GM18873 (cell line): Measurements from ENCODE around the gene PCDH9.
"Not testable (repeated sequence)": the region's sequence is repeated elsewhere in the genome, so short reads cannot be mapped to it uniquely, and the experiment has no call there.

Experiments
- ATAC-seq: cut with Tn5 transposase; IDR thresholded peaks from one replicate; pipeline ENCODE4 v1.9.1; 2021; ENCODE audit warnings: mild to moderate bottlenecking, moderate library complexity, moderate number of reproducible peaks; ENCODE audit not compliant: unreplicated experiment, low FRiP score

Gene PCDH9

DNA sequence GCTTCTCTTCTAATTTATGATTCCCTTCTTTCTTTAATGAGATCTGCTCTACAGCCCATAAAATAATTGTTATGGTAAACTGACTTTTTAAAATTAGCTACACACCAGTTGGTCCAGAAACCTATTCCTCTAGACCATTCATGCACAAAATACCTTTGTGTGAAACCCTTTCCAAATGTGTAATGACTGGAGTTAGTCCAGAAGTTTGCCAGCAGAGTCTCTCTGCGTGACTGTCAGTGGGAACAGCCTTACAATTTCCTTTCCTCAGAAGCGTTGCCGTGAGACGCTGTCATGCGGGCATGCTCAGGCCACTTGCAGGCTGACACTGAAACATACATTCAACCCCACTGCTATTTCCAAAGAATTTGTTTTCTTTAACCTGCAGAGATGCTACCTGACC, 965.2 kb downstream of the PCDH9 start:
- ATAC-seq = no peak

GRCh38 chr13:66262330-66262729, 967.8 kb downstream of the PCDH9 start:
- ATAC-seq = no peak

DNA sequence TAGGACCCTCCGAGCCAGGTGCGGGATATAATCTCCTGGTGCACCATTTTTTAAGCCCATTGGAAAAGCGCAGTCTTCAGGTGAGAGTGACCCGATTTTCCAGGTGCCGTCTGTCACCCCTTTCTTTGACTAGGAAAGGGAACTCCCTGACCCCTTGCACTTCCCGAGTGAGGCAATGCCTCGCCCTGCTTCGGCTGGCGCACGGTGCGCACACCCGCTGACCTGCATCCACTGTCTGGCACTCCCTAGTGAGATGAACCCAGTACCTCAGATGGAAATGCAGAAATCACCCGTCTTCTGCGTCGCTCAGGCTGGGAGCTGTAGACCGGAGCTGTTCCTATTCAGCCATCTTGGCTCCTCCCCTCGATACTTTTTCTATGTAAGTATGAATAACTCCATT, 970.7 kb downstream of the PCDH9 start:
- not testable (repeated sequence) for ATAC-seq
